ENCODE data around the gene UBE2L6. TPM values are rescaled to one million over a fixed set of nuclear protein-coding genes. Genes with fewer than 3 reads are reported as not detected.

The UBE2L6 gene
- total and polyA plus RNA-seq, 2 of the 4 experiments (the other 2 are of a cell fraction) = 37.5 to 46.7 TPM

GRCh38 chr11:57504511-57504910 is 63.0 kb downstream of the UBE2L6 start:
- Histone ChIP-seq H2AFZ (replicated peaks; ENCODE audit: low read length, poor library complexity) (no peak overlapping the region), H3K36me3 (ENCODE audit: control insufficient read depth, insufficient read depth, low read length) (peaks cover 20% of the 10 kb centered on the region), H3K18ac (ENCODE audit: low read depth, low read length) (no peak overlapping the region), H3K79me1 (ENCODE audit: low read depth in 1 of 2, low read length in 2 of 2) (peaks cover 3 to 26% of the 10 kb centered on the region in 2 experiments; a peak in 3 of 4 replicates), H3K9me3 (ENCODE audit: control insufficient read depth, insufficient read depth, low read length) (no peaks in the 10 kb centered on the region), H2BK15ac (ENCODE audit: low read depth, low read length) (no peak overlapping the region), H4K5ac (ENCODE audit: low read depth, low read length) (no peak overlapping the region), H2BK20ac (ENCODE audit: low read depth, low read length) (no peak overlapping the region), H3K23ac (ENCODE audit: low read depth, low read length) (no peak overlapping the region), H3K4me3 (ENCODE audit: insufficient read depth, low read depth, low read length) (no peak overlapping the region), H4K20me1 (ENCODE audit: insufficient read depth, low read length) (no peaks in the 10 kb centered on the region; the same call in 1 of the 2 replicates), H3K9me1 (ENCODE audit: insufficient read depth, low read length) (peaks cover 13% of the 10 kb centered on the region; the same call in 1 of the 2 replicates), H3K14ac (replicated peaks; ENCODE audit: low read depth, low read length) (no peak overlapping the region), H2BK120ac (ENCODE audit: low read depth, low read length) (no peak overlapping the region), H2AK9ac (replicated peaks; ENCODE audit: low read depth, low read length, poor library complexity) (no peak overlapping the region), H3K4me2 (ENCODE audit: low read depth, low read length) (no peak overlapping the region), H2BK5ac (ENCODE audit: low read depth, low read length, poor library complexity, severe bottlenecking) (no peak overlapping the region), H3K9ac (ENCODE audit: low read depth, low read length) (no peak overlapping the region), H4K8ac (ENCODE audit: low read depth in 2 of 2, low read length in 2 of 2) (no peak overlapping the region), H3K27me3 (ENCODE audit: control insufficient read depth, insufficient read depth, low read length) (no peaks in the 10 kb centered on the region), H3K27ac (ENCODE audit: insufficient read depth, low read length) (no peak overlapping the region), H3K4me1 (ENCODE audit: control insufficient read depth, insufficient read depth, low read length) (peaks cover 12% of the 10 kb centered on the region), H4K91ac (ENCODE audit: insufficient read depth, low read depth, low read length) (no peak overlapping the region), H2AK5ac (ENCODE audit: low read depth, low read length) (no peak overlapping the region), H3K4ac (ENCODE audit: low read depth, low read length) (no peak overlapping the region), H3K56ac (ENCODE audit: extremely low read depth, insufficient read depth, low read length) (no peak overlapping the region)
- ATAC-seq (ENCODE audit: low read depth) (no peak), DNase-seq (no peak)
- TF ChIP-seq CEBPB (IDR thresholded peaks at IDR 0.05; ENCODE audit: low read depth, low read length) (no peak), MAZ (IDR thresholded peaks at IDR 0.05; ENCODE audit: borderline replicate concordance, low read depth, low read length) (no peak)
- WGBS, 2 experiments (ENCODE audit: extremely low coverage in 2 of 2, insufficient read length in 1 of 2) = 100% methylated on average over 1 of the region's 4 CpGs; no CpG with 5 or more reads in 1 of the 2 experiments
- BruUV-seq (replicated peaks) = no TSS peak
- dilution Hi-C loops (cut with HindIII; ENCODE audit: low sequenced_read_pairs, unreplicated experiment) (no loop called here), intact Hi-C loops (cut with micrococcal nuclease) (no loop called here), in situ Hi-C loops (cut with MboI; ENCODE audit: low sequenced_read_pairs) (loop anchor here (25.0 kb wide), 1 partner anchor 667 kb away; no protein-coding TSS in a partner anchor)
- ChIA-PET POLR2A (ENCODE audit: unreplicated experiment) (no interaction called here), CTCF (no interaction called here)

Measured in IMR-90 (cell line).